Retinal pigment epithelial cell (primary cell): ENCODE results near the gene PPIP5K1.

Experiments used
- DNase-seq: peaks from one replicate; pipeline ENCODE4 v3.0.0-alpha.2; 2010; ENCODE audit warnings: low read depth
- H3K4me3 ChIP-seq: 2 replicates; pipeline ENCODE4 v1.5.1; 2011; ENCODE audit warnings: mild to moderate bottlenecking, low read length, control low read depth, moderate library complexity
- CTCF ChIP-seq: conservative IDR thresholded peaks from 2 replicates; pipeline ENCODE4 v1.5.1; 2011; ENCODE audit warnings: low read depth, low read length, control low read depth, inconsistent platforms

The PPIP5K1 gene

GRCh38 chr15:43510200-43511011, 79.6 kb downstream of the PPIP5K1 start:
- peak; percentile 94 for DNase-seq
- TF ChIP-seq CTCF, result peak; percentile 47
- H3K4me3 ChIP-seq, result peak overlapping the region; percentile 64

GRCh38 chr15:43509660-43510199, 80.3 kb downstream of the PPIP5K1 start:
- H3K4me3 ChIP-seq, result peak overlapping the region; percentile 64
- DNase-seq, result no peak

GRCh38 chr15:43508991-43509659, 80.9 kb downstream of the PPIP5K1 start:
- no peak overlapping the region for H3K4me3 ChIP-seq
- no peak for DNase-seq
- no peak for TF ChIP-seq CTCF

More at GRCh38 chr15:43509660-43510199, 80.3 kb downstream of the PPIP5K1 start:
- no peak for TF ChIP-seq CTCF

- H3K4me3 ChIP-seq, result no peak overlapping the region
- TF ChIP-seq CTCF, result no peak
- DNase-seq, result no peak
Observed at GRCh38 chr15:43508421-43508820, 81.6 kb downstream of the PPIP5K1 start.

- no peak overlapping the region for H3K4me3 ChIP-seq
- TF ChIP-seq CTCF, result no peak
- DNase-seq, result peak; percentile 56
Observed at GRCh38 chr15:43505738-43506137, 84.3 kb downstream of the PPIP5K1 start.

GRCh38 chr15:43499635-43500034, 90.4 kb downstream of the PPIP5K1 start:
- no peak for TF ChIP-seq CTCF
- DNase-seq, result no peak
- no peak overlapping the region for H3K4me3 ChIP-seq

- no peak overlapping the region for H3K4me3 ChIP-seq
- no peak for DNase-seq
- no peak for TF ChIP-seq CTCF
Observed at GRCh38 chr15:43498990-43499389, 91.0 kb downstream of the PPIP5K1 start.
